ENCODE results near the gene PRKACA.

Gene PRKACA

DNA sequence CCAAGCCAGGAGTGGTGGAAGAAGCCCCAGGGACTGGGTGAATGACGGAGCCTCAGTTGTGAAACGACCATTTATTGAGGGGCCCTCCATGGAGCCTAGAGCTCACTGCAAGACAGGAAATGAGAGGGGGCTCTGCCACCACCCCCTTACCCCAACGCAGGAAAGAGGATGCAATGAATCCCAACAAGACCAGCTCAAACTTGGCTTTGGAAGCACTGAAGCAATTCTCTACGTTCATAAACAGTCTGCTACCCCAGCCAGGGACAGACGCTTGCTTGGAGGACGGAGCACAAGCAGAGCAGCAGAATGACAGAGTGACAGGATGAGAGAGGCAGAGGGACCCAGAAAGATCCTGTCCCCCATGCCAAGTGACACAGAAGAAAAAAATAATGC is 1.0 kb downstream of the PRKACA start:
- no peak for DNase-seq

DNA sequence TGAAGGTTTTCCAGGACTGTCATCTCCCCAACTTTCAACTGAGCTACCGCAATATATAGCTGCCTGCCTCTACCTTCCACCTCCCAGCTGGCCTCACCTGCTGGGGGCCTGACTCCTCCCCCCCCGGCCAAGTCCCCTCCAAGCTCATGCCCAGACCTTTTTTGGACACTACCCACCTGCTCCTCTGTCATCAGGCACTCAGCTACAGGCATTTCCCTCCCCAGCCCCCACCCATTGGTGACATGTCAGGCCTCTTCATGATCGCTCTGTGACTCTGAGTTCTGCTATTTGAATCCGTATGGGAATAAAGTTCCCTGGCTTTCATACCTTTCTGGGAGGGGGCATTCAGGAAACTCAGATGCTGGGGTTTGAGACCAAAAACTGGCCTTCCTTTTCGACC is 1.8 kb downstream of the PRKACA start:
- DNase-seq, result no peak

DNA sequence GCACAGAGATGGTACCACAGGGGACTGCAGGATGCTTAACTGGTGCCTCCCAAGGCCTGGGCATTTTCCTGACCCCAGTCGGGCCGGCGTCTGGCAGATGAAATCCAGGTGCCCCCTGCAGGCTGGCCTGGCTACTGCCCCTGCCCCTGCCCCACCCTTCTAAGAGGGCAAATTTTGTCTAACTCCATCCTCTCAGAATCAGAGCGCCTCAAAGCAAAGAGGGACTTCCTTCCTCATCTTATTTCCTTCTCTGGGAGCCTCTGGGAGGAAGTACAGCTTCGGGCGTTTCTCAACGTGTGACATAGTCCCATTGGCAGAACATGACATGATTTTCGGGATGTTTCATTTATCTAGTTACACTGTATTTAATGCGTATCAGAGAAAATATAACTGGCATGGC is 2.7 kb downstream of the PRKACA start:
- peak; percentile 91 for DNase-seq

- no peak for DNase-seq
These were observed 3.1 kb downstream of the PRKACA start for GRCh38 chr19:14114439-14114838.

DNA sequence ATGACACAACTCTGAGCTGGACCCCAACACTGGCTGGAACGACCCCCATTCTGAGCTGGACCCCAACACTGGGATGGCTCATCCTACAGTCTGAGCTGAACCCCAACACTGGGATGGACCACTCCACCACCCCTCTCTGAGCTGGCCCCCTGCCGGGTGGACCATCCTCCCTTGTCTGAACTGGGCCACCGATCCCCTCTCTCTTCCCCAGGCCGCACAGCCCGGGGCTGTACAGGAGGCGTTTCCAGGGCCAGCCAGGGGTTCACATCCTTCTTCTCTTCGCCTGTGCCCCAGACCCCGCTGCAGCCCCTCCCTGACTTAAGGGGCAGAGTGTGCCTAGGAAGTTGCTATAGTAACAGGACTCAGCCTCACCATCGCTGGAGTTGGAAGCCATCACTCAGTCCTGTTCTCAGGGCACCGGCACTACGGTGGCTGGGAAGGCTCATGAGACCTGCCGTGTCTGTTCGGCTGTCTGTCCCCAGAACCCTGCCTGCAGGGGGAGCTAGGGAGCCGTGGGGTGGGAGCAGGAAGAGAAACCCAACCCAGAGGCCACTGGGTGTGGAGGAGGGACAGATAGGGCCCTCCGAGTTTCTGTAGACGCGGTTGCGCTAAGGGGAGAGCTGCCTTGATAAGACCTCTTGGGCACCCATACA is 3.7 kb downstream of the PRKACA start:
- DNase-seq, result peak; percentile 51

- DNase-seq, result no peak
These were observed 4.7 kb downstream of the PRKACA start for GRCh38 chr19:14112809-14113385.

DNA sequence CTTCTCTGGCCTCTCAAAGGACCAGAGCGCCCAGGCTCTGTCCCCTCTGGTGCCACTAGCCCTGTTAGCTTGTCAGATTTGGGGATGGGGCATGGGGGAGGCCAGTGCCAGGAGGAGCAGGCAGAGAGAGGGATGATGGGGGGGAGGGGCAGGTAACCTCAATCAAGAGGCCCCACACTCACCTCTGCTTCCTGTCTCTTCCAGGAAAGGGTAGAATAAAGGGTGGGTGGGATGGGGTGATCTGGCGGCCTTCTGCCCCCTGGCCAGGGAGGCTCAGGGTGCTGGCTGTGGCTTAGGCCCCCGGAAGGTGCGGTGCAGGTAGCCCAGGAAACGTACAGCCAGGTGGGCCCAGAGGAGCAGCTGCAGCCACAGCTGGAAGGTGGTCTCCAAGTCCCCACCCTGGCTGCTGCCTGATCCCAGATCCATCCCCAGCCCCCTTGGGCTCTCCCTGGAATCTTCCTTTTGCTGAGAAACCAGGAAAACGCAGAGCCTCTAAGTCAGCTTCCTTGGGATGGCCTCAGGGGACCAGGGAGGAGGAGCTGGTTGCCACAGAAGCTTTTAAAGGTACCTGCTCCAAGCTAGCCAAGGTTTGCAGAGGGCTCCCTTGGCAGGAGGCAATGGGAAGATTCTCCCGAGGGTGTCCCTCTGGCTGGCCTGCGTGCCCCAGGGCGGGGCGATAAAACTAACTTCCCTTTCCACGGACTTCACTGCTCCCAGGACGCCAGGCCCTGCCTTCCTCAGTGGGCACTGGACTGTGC is 5.3 kb downstream of the PRKACA start:
- DNase-seq, result peak; percentile 43

- DNase-seq, result no peak
These were observed 6.1 kb downstream of the PRKACA start for GRCh38 chr19:14111486-14111885.

- no peak for DNase-seq
These were observed 6.9 kb downstream of the PRKACA start for GRCh38 chr19:14110650-14111049.

DNA sequence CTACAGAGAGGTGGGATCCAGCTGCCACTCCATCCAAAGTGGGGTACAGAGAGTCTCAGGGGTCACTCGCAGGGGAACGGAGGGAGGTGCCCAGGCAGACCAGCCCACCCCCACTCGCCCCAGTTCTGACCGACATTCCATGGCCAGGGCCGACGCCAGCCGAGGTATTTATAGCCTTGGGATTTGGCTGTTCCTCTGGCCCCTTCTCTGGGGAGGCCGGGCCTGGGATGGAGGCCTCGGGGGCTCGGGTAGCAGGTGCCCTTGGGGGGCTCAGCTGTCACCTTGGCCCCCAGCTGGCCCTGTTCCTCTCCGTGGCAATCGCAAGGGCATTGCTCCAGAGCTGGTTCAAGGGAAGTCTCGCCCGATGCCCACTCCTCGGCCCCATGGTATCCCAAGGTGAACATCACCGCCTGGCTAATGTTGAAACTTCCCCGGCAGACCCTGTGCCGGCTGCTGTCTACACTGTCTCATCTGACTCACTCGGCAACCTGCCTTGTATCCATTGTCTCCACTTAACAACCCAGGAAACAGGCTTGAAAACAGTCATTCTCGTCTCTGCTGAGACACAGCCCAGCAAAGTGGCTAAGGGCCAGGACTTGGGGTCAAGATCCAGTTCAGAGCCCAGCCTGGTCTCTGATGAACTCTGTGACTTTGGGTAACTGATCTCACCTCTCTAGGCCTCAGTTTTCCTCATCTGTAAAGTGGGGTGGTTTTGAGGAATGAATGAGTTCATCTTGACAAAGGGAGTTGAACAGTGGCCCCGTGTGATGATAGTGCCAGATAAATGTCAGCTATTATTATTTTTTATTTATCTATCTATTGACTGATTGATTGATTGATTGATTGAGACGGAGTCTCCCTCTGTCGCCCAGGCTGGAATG is 9.7 kb downstream of the PRKACA start:
- no peak for DNase-seq

- no peak for DNase-seq
These were observed 10.7 kb downstream of the PRKACA start for GRCh38 chr19:14106840-14107239.

DNA sequence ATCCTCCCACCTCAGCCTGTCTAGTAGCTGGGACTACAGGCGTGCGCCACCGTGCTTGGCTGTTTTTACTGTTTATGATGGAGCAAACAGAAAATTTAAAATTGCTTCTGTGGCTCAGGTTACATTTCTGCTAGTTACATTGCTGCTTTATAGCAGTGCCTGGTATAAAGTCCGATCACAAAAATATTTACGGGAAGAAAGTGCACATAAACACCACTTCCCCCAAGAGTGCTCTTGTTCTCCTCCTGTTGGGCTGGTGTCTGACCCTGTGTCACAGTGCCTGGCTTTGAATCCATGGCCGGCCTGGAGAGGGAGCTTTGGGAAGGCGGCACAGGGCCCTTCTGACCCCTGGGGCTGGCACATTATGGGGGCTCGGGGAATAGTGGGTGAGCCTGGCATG is 11.9 kb downstream of the PRKACA start:
- no peak for DNase-seq

DNA sequence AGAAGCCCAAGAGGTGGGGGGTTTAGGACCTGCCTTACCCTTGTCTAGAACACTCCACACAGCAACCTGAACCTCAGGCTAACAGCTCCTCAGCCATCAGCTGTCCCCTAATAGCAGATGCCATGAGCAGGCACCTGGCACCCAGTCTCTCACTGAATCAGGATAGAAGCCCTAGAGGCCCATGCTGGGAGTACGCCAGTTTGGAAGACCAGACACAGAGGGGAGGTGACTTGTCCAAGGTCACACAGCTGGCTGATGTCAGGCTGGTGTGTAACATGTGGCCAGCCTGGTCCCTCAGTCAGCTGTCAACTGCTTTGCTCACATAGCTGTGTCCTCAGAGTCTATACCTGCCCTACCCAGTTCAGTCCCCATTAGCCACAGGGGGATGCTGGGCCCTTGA is 14.3 kb downstream of the PRKACA start:
- DNase-seq, result no peak

DNA sequence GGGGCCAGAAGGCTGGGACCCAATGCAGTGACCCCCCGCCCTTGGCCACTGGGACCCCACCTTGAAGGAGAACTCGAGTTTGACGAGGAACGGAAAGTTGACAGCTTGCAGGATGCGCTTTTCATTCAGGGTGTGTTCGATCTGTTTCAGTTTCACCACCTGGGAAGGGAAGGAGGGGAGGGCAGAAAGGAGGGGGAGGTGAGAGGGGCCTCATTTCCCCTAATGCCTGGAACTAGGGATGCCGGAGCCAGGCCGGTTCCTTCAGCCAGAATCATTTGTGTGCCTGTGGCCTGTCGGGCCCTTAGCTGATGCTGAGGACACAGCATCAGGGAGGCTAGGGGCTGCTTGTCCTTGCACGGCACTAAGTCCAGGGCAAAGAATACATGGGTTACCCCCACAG is 14.8 kb downstream of the PRKACA start:
- no peak for DNase-seq

DNA sequence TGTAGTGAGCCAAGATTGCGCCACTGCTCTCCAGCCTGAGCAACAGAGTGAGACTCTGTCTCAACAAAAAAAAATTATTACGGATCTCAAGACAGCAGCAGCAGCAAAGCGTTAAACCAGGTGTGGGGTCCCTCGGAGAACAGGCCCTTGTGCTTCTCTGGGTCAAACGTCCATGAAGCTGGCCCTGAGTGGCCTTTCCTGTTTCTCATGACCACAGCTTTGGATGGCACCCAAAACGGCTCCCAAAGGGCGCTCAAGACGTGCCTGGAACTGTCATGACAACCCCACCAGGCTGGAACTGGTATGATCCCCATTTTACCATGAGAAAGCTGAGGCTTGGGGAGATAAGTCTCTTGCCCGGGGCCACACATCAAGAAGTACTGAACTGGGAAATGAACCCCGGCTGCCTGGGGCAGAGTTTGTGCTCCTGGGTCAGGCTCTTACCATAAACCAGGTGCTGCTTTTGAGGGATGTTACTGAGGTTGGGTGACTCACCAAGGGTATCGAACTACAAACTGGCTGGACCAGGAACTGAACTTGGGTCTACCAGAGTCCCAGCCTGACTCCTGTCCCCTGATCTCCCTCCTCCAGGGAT is 15.4 kb downstream of the PRKACA start:
- no peak for DNase-seq

- DNase-seq, result no peak
These were observed 16.5 kb downstream of the PRKACA start for GRCh38 chr19:14101003-14101545.

- DNase-seq, result no peak
These were observed 19.9 kb downstream of the PRKACA start for GRCh38 chr19:14097532-14098151.

DNA sequence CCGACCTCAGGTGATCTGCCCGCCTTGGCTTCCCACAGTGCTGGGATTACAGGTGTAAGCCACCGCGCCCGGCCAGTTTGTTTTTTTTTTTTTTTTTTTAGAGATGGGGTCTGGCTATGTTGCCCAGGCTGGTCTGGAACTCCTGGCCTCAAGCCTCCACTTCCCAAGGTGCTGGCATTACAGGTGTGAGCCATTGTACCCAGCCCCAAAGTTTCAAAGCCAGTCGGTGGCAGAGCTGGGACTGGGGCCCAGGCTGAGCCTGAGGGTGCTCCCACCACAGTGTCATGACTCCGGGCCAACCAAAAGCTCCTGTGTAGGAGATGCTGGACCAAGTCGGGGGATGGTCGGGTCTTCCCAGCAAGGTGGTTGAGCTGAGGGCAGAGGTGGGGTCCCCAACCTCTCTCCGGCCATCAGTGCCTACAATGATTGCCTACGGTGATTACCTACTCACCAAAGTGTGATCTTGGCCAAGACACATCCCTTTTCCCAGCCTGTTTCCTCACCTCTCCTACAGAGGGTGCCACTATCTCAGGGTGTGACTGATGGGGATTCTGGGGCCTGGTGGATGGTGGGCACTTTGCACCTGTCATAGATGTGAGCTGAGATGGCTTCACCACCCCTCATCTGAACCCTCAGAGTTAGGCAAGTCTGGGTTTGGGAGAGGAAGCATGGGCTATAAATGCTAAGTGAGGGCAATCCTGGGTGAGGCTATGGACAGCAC is 21.1 kb downstream of the PRKACA start:
- DNase-seq, result no peak

DNA sequence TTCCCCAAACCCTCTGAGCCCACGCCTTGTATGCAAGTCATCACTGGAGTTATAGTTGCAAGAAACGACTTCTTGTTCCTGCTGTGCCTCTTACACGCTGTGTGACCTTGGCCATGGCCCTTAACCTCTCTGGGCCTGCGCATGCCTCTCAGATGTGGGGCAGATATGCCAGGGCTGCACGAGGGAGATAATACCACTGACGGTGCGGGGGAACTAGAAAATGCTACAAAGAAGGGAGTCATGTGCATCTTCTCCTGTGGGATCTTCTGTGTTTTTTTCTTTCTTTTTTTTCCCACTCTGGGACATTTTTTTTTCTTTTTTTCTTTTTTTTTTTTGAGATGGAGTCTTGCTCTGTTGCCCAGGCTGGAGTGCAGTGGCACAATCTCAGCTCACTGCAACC is 22.7 kb downstream of the PRKACA start:
- DNase-seq, result no peak

DNA sequence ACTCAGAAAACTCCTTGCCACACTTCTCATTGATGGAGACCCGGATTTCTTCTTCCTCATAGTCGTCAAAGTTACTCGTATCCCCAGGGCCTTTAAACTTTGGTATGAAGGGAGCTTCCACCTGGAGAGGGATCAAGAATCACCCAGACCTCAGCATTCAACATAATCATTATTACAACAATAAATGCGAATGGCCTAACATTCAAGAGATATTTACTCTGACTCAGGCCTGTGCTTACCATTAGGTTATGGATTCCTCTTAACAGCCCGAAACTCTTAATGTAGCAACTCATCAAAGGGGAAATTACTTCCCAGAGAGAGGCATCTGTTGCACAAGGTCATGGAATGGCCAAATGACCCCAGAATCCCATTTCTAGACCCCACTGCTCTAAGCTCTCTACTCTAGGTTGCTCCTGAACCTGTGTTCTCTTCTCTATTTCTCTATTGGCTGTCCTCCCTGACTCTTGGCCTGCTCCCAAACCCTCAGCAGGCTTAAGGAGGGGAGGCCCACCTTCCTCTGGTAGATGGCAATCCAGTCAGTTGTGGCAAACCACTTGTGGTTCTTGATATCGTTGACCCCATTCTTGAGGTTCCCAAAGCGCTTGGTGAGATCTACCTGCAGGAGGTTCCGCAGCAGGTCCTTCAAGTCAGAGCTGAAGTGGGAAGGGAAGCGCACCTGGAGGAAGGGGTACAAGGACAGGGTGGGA is 24.3 kb downstream of the PRKACA start:
- no peak for DNase-seq

Measured in inflammatory macrophage treated with lipopolysaccharide for 4 hours (primary cell).